Measurements from ENCODE around the gene KCNH8. TPM values are rescaled to one million over a fixed set of nuclear protein-coding genes. Genes with fewer than 3 reads are reported as not detected.

Gene KCNH8
- total and polyA plus RNA-seq, 3 donors from 2014 or later, result 2.0 to 8.9 (median 7.1) TPM

- H3K36me3 ChIP-seq (ENCODE audit: low read depth, missing control alignments), result no peaks in the 10 kb centered on the region
- no peaks in the 10 kb centered on the region for H3K4me1 ChIP-seq
- no peaks in the 10 kb centered on the region for H3K27me3 ChIP-seq
- 45 to 57% methylated on average over 4 of the region's 4 CpGs for WGBS, 2 donors
- intact Hi-C loops (cut with DNase I; ENCODE audit: low total_unique reads), result no loop called here
- H3K9me3 ChIP-seq, result no peaks in the 10 kb centered on the region
- H3K27ac ChIP-seq, result no peak overlapping the region
- DNase-seq, result no peak
- no peak overlapping the region for H3K4me3 ChIP-seq
- TF ChIP-seq CTCF (IDR thresholded peaks at IDR 0.05) (no peak), POLR2A (IDR thresholded peaks at IDR 0.05) (no peak)
These were observed 42.3 kb downstream of the KCNH8 start for GRCh38 chr3:19190602-19191001.

- TF ChIP-seq POLR2A (IDR thresholded peaks at IDR 0.05) (no peak), CTCF (IDR thresholded peaks at IDR 0.05) (no peak)
- no peaks in the 10 kb centered on the region for H3K36me3 ChIP-seq (ENCODE audit: low read depth, missing control alignments)
- DNase-seq, result no peak
- H3K9me3 ChIP-seq, result no peaks in the 10 kb centered on the region
- no peak overlapping the region for H3K4me3 ChIP-seq
- no peak overlapping the region for H3K27ac ChIP-seq
- WGBS, 2 donors, result 68 to 83% methylated on average over 2 of the region's 2 CpGs
- intact Hi-C loops (cut with DNase I; ENCODE audit: low total_unique reads), result no loop called here
- no peaks in the 10 kb centered on the region for H3K4me1 ChIP-seq
- no peaks in the 10 kb centered on the region for H3K27me3 ChIP-seq
These were observed 50.8 kb downstream of the KCNH8 start for GRCh38 chr3:19199131-19199530.

- Histone ChIP-seq H3K9me3 (no peaks in the 10 kb centered on the region), H3K27ac (no peak overlapping the region), H3K27me3 (no peaks in the 10 kb centered on the region), H3K36me3 (ENCODE audit: low read depth, missing control alignments) (no peaks in the 10 kb centered on the region), H3K4me1 (no peaks in the 10 kb centered on the region), H3K4me3 (no peak overlapping the region)
- 60 to 67% methylated on average over 2 of the region's 2 CpGs for WGBS, 2 donors
- no peak for DNase-seq
- intact Hi-C loops (cut with DNase I; ENCODE audit: low total_unique reads), result no loop called here
- TF ChIP-seq CTCF (IDR thresholded peaks at IDR 0.05) (no peak), POLR2A (IDR thresholded peaks at IDR 0.05) (no peak)
These were observed 54.0 kb downstream of the KCNH8 start for GRCh38 chr3:19202303-19202702.

GRCh38 chr3:19202754-19203153 lies 54.4 kb downstream of the KCNH8 start:
- Histone ChIP-seq H3K9me3 (no peaks in the 10 kb centered on the region), H3K4me3 (no peak overlapping the region), H3K27me3 (no peaks in the 10 kb centered on the region), H3K27ac (no peak overlapping the region), H3K36me3 (ENCODE audit: low read depth, missing control alignments) (no peaks in the 10 kb centered on the region), H3K4me1 (no peaks in the 10 kb centered on the region)
- 90 to 94% methylated on average over 3 of the region's 3 CpGs for WGBS, 2 donors
- TF ChIP-seq CTCF (IDR thresholded peaks at IDR 0.05), result no peak
- TF ChIP-seq POLR2A (IDR thresholded peaks at IDR 0.05), result no peak
- no peak for DNase-seq
- intact Hi-C loops (cut with DNase I; ENCODE audit: low total_unique reads), result no loop called here

- intact Hi-C loops (cut with DNase I; ENCODE audit: low total_unique reads), result no loop called here
- no peak for TF ChIP-seq CTCF (IDR thresholded peaks at IDR 0.05)
- no peak for TF ChIP-seq POLR2A (IDR thresholded peaks at IDR 0.05)
These were observed 58.2 kb downstream of the KCNH8 start for GRCh38 chr3:19206540-19206939.

More at GRCh38 chr3:19206540-19206939, 58.2 kb downstream of the KCNH8 start:
- Histone ChIP-seq H3K4me1 (no peaks in the 10 kb centered on the region), H3K4me3 (no peak overlapping the region), H3K9me3 (no peaks in the 10 kb centered on the region), H3K27me3 (no peaks in the 10 kb centered on the region), H3K36me3 (ENCODE audit: low read depth, missing control alignments) (no peaks in the 10 kb centered on the region), H3K27ac (no peak overlapping the region)
- no peak for DNase-seq
- WGBS, 2 donors, result 77 to 90% methylated on average over 2 of the region's 2 CpGs
